Activated naive CD4-positive, alpha-beta T cell treated with anti-CD3 and anti-CD28 coated beads, Interleukin-2, amount 50 U/mL, for 16 hours (primary cell): Measurements from ENCODE around the gene SORCS2.

ENCODE experiments used
- DNase-seq: peaks from one replicate; pipeline ENCODE4 v3.0.0-alpha.2; 2020

The SORCS2 gene

DNA sequence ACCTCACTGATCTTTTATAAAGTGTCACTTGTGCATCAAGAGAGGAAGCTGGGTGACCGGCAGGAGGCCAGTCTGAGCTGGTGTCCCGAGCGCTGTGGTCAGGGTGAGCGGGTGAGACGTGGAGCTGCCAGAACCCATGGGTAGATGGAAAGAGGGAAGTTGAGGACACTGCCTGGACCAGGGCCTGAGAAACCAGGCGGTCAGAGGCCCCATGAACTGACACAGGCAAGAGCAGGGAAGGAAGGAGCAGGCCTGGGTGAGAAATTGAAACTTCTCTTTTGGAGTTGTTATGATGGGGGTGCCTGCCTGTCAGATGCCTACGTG lies 554.7 kb downstream of the SORCS2 start:
- DNase-seq = no peak

DNA sequence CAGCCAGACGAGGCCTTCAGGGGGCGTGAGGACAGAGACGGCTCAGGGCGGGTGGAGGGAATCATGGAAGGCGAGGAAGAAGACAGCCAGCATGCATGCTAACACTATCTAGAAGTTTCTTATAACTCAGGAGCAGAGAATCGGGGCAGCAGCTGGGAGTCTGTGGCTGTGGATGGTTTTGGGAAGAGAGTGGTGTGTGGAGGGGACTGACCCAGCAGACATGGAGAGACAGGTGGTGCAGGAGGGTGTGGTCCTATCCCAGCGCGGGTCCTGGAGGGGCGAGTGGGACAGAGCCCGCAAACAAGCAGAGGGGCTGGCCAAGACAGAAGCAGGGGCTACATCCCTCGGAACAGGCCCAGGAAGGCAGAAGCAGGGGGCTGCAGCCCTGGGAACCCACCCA lies 555.2 kb downstream of the SORCS2 start:
- no peak for DNase-seq

DNA sequence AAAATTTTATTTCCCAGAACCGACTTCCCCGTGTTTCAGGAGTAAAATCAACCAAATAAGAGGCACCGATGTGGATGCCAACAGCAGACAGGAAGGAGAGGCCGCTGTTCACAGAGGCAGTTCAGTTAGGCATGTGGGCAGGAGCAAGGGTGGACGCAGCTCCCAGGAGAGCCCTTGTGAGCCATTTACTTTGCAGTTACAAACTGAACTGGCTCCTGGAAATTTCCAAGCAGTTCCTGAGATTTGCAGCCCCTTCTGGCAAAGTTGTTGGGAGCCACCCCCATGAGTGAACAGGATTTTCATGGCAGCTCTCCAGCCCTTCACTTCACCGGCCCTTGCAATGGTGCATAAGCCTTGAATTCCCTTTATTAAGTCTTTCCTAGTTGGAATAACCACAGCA lies 558.2 kb downstream of the SORCS2 start:
- DNase-seq = no peak

DNA sequence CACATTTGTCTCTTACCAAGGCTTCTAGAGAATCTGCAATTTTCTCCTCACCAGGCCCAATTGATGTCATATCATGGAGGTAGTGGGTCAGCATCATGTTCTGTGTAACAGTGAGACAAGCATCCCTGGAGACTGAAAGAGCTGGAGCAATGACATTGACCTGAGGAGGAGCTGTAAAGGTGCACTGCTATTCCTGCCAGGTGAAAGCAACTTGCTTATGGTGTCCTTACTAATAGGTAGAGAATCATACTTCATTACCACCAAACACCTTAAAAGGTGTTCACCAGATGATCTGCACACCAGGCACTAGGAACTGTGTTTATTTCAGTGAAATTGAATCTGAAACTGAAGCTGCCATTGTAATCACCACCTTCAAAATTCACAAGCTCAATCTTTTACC lies 558.6 kb downstream of the SORCS2 start:
- DNase-seq = no peak

DNA sequence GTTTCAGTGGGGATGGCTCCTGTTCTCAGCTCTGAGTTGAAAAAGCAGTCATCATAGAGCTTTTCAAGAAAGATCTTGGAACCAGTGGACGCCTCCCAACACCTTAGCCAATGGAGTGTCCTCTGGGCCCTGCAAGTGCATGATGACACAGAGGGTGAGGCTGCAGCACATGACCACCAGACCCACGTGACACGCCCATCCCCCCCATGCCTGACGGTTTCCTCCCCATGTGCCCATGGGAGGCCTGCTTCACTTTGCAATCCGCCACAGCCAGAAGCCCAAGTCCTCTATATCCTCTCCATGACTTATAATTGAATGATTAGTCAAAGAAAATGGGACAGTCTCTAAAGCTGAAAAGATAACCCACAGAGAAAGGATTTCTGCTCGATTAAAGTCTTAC lies 560.3 kb downstream of the SORCS2 start:
- no peak for DNase-seq

DNA sequence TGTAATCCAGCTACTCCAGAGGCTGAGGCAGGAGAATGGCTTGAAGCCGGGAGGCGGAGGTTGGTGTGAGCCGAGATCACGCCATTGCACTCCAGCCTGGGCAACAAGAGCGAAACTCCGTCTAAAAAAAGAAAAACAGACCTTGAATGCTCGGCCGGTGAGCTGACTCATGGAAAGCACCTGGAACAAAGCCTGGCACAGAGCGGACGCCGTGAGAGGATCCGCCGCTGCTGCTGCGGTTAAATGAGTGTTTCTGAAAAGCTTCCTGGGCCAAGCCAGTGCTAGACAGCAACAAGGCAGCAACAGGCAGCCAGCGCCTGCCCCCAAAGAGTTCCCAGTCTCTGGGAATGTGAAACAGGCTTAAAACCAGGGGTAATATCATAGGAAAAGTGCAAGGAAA lies 560.9 kb downstream of the SORCS2 start:
- no peak for DNase-seq

DNA sequence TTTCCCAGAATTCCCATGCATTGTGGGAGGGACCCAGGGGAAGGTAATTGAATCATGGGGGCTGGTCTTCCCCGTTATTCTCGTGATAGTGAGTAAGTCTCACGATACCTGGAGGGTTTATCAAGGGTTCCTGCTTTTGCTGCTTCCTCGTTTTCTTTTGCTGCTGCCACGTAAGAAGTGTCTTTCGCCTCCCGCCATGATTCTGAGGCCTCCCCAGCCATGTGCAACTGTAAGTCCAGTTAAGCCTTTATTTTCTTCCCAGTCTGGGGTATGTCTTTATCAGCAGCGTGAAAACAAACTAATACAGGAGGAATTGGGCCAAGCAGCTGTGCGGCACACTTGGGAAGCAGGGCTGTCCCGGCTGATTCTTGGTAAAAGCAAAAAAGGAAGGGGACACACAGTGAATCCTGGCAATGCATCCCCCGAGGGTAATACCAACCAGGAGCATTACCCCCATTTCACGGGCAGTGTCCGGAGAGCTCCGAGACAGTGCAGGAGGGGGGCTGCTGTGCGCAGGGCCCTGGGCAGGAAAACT lies 561.7 kb downstream of the SORCS2 start:
- no peak for DNase-seq

DNA sequence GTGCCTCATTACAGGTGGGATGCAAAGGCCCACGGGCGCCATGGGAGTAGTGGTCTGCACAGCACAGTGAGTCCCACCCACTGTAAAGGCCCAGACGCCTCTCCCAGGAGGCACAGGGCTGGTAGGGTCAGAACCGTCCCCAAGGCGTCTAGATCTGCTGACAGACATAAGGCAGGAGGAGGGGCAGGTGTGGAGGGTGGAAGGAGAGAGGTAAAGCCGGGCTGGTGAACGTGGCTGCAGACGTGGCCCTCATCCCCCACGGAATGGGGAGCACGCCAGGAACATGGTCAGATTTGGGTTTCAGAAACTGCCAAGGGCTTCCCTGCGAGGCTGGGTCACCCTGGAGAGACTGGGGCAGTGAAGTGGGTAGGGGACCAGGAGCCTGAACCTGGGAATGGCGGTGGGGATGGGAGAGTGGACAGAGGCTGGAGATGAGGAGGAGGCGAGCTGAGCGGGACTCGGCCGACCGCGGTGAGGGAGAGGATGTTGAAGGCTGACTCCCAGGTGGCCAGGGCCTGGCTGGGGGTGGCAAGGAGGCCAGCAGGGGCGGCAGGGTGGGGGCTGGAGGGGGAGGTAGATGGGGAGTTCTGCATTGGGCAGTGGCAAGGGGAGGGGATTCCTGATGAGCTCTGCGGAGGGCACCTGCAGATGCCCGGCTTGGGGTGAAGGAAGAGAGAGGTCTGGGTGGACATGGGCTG lies 562.4 kb downstream of the SORCS2 start:
- no peak for DNase-seq

DNA sequence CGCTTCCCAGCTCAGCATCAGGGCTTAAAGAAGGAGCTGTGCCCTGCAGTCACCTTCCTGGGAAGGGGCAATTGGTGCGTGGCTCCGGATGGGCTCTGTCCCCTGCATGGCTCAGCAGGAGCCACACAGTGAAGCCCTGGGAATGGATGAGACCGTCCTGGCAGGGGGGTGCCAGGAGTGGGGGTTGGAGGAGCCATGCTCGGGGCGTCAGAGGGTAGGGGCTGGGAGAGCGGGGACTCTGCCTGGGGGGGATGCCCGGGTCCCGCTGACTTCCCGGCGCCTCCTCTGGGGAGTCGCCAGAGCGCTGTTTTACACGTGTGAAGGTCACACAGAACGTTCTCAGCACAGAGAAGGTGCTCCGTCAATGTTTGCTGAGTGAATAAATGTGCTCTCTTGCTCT lies 563.2 kb downstream of the SORCS2 start:
- DNase-seq = no peak

DNA sequence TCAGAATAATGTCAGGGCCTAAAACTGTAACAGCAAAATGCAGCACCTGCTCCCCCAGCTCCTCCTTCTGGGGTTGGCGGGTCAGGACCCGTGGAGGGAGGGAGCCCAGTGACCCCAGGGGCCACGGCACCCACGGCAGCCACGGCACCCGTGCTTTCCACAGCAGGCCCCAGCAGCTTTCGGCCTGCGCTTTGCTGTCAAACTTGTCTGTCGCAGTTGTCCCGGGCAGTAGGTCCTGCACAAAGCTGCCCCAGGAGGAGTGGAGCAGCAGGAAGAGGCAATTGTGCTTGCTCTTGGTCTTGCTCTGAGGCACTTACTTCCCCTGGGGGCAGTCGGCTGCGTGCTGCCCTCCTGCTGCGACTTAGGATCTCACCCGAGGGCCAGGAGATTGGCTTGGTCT lies 563.7 kb downstream of the SORCS2 start:
- no peak for DNase-seq

DNA sequence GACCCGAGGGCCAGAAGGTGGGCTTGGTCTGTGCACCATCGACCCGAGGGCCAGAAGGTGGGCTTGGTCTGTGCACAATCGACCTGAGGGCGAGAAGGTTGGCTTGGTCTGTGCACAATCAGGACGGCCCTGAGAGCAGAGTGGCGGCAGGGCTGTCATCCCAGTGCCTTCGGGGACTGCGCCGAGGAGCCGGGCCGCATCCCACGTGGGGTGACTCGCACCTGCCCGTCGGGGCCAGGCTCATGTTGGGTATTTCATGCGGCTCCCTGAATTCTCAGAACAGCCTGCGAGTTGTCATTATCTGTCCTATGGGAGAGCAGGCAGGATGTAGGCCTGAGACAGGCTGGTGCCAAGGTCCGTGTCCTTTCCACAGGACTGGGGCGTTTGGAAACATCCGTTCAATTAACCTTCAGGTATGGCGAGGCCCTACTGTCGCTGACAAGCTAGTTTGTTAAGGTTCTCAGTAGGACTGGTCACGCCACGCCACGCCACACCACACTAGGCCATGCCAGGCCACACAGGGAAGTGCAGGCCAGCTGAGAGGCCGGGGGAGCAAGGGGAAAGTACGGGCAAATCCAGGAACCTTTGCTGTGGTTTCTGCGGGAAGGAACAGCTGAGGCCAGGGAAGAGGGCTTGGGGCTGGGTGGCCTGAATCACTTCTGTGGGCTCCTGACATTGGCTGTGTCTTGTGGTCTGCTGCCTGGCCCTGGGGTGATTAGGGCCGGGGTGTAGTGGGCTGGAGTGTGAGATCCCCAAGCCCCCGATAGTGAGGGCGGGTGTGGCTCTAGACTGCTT lies 564.4 kb downstream of the SORCS2 start:
- DNase-seq = no peak

DNA sequence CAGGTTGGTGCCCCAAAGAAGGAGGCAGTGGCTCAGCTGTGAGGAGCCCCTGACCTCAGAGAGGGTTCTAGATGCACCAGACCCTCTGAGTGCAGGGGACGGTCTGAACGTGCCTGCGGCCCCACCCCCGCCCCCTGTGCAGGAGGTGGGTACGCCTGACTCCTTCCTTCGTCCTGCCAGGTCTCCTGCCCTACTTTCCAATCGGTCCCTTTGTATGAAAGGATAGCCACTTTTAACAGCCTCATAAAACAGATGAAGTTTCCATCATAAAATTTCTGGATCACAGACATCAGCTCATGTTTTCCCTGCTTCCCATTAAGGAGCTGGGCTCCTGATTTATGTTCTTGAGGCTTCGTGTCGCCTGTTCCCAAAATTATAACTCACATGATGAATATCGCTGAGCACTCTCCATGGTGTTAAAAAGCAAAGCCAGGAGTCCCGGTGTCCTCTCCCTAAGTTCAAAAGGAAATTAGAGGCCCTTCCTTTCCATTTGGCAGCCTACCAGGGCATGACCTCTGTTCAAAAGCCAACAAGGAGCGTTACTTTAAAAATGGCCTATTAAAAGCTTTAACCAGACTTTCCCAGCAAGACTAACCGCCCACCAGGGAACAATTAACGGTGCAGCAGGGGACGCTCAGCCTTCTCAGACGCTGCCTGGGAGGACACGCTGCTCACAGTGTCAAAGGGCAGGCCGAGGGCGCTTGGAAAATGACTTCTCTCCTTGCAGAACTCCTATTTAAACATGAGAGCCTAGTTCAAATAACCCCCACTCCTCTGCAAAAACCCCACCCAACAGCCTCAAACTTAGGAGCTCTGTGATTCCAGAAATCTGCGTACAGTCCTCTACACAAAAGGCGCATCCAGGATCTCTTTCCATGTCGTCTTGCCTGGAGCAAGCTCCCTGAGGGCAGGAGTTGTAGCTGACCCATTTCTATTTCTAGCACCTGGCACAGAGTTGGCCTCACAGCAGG lies 565.4 kb downstream of the SORCS2 start:
- no peak for DNase-seq

DNA sequence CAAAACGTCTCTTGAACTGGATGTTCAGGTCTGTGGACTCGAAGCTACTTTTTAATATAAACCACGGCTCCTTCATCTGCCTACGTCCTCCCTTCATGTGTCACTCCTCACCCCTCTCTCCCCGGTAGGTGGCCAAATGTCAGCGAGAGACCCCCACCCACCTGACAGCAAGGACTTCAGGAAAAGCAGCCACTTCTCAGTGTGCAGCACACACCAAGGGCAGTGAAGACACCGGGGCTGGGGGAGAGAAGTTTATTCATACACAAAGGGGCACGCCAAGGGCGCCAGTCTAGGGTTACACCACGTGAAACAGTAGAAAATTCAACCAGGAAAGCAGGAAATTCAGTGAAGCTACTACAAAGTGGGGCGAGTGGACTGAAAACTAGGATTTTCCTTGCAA lies 566.1 kb downstream of the SORCS2 start:
- DNase-seq = no peak

DNA sequence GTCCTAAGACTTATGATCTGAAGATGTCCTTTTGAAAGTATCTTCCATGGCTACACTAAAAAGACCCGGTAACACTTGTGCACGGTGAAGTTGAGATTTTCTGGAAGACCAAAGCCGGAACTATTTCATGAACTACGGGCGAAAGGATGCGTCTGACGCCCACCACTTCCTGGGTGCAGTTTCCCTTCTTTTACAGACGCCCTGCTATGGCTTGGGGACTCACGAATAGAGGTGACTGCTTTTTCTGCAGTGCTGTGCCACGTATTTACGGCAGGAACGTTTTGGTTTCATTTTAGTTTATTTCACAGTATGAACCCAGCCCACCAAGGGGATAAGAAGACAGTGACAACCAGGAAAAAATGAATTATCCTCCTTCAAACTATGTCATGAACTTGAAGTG lies 566.9 kb downstream of the SORCS2 start:
- peak; percentile 72 for DNase-seq

DNA sequence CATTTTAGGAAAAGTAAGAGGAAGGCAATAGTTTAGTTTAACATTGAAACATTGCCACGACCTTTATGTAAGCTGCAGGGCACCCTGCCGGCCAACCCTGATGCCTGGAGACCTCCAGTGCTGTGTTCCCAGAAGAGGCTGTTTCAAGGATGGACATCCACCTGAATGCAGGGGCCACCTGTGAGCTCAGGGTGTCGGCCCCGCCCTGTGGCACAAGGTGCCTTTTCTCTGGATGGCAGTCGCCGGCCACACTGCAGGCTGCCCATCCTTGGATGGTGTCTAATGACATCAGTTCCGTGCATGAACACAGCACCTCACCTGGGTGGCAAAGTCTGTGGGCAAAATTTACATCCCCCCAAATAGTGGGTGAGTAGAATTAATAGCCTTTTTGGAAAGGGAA lies 567.3 kb downstream of the SORCS2 start:
- DNase-seq = no peak

DNA sequence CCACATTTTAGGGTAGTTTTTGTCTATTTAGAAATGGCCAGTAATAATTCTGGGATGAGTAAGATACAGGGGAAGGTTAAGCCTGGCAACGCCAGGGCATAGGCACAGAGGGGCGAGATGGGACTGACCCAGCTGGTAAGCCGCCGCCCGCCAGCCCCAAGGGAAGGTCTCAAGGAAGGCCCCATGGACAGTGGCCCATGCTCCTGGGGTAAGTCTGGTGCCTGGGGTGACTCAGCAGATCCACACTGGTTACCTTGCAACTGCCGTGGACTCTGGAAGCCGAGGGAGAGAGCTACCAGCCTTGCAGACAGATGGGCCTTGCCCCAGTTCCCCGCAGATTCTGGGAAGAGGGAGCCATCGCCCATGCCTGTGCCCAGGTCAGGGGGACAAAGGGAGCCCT lies 567.9 kb downstream of the SORCS2 start:
- DNase-seq = no peak

DNA sequence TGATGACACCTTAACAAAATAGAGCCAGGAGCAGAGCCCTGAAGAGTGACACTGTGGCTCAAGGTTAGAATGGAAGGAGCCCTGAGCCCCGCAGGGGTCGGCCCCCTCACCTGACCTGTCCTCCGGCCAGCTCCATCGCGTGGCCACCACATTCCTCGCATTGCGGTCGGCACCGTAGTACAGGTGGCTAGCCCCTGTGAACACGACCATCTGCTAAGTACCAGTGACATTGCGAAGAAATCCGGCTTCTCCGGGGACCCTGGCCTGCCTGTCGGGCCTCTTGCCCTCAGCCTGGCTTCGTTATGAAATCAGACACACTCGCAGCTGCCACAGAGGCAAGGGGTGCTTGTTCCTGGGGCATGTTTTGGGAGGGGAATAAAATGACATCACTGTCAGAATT lies 568.4 kb downstream of the SORCS2 start:
- DNase-seq = no peak

DNA sequence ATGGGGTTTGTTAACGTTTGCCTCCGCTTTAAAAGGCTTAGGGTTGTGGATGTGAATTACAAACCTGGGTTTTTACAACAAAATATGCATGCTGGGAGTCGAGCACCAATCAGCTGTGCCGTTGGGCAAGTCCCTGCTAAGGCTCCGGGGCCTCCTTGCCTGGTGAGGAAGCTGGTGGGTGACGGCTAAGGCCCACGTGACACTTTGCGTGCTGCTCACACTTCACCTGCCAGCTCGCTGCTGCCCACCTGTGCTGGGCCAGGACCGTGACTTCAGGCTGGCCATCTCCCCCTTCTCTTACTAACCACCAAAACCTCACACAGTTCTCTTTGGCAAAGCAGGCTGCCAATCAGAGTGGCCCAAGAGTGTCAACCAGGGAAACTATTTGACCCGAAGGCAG lies 569.0 kb downstream of the SORCS2 start:
- no peak for DNase-seq

DNA sequence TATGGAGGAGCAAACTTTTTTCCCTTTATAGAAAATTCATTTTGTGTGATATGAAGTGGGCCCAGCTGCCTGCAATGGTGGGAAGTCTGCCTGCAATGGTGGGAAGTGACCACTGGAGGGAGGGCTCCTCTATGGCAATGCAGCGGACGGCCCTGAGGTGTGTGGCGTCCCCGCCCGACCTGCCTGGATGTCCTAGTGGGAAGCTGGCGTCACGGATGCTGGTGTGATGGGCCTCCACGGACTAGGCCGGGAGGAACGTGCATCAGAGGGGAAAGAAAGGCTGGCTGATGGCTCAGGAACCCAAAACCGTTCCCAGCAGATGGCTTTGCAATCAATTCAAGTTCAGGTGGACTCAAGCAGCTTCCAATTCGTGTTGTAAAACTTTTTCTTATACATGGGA lies 569.4 kb downstream of the SORCS2 start:
- peak; percentile 62 for DNase-seq

DNA sequence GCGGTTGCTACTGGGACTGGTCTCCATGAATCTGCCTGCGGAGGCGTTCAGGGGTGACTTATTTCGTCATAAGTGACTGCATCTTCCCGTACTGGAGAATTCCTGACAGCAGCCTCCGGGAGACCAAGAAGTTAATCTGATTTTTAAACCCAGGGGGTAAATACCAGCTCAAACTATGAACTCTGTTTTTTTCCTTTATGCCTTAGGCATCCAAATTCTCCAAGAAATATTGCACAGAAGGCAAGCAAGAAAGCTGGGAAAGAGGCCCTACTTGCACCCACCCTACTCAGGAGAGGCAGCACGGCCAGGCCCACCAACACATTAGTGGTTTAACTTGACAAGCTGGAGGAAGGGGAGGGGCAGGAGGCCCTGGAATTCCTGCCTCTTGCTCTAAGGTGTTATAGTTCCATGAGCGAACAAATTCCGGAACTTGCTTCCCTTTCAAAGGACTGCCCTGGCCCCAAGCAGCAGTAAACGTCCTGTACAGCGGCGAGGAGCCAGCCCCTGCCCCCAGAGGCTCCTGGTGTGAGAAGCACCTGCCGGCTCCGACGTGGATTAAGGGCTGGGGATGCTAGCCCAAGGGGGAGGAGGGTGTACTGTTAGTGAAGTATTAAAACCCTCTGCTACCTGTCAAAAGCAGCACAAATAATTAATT lies 570.2 kb downstream of the SORCS2 start:
- DNase-seq = no peak

DNA sequence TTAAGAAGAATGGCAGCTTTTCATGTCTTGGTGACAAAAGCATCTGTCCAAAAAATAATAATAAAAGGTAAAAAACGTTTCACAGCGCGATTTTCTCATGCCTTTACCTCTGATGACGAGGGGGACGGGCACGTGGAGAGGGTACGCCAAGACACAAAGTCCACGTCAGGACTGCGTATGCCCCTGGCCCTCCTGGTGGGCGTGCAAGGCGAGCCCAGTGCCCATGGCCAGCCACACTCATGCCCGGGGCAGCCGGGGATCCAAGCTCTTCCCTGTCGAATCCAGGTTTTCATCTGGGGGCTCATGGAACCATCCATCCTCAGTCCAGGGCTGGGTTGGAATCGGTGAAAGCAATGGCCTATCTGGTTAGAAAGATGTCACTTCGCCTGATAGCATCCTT lies 570.8 kb downstream of the SORCS2 start:
- no peak for DNase-seq

DNA sequence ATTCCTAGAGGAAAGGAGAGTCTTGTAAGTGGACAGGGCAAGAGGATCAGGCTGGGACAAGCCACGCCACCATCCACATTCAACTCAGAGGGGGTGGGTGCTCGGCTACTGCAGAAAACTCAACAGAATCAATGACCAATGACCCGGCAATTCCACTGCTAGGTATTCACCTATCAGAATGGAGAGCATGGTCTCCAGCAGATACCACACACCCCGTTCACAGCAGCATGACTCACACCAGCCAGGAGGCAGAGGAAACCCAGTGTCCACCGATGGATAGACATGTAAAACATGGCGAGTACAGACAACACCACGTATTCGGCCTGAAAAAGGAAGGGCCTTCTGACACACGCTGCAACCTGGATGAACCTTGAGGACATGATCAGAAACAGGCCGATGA lies 571.5 kb downstream of the SORCS2 start:
- DNase-seq = no peak

DNA sequence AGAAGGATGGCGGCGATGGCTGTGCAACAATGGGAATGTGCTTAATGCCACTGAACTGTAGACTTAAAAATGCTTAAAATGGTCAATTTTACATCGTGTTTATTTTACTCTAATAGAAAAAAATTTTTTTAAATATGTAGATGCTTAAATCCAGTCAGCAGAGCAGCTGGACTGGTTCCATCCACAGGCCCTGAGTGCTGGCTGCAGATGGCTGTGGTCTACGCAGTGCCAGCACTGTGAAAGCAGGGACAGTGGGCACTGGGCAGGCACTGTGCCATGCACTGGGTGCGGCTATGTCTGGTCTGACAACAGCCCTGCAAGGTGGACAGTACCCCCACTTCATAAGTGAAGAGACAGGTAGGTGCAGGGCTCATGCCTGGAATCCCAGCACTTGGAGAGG lies 572.1 kb downstream of the SORCS2 start:
- no peak for DNase-seq
